Suprapubic skin (tissue), 4 donors: ENCODE measurements around the gene MAPRE2. TPM values are rescaled to one million over a fixed set of nuclear protein-coding genes. Genes with fewer than 3 reads are reported as not detected.

ENCODE experiments used
- DNase-seq, 2 donors: peaks; one replicate each; pipeline ENCODE4 v3.0.0-alpha.2; 2019; ENCODE audit warnings: low spot score in 2 of 2
- H3K27ac ChIP-seq: fragments of 200-600 bp; sonication (generic); one replicate; pipeline ENCODE4 v1.5.1; 2019
- H3K27me3 ChIP-seq: fragments of 200-600 bp; sonication (generic); one replicate; pipeline ENCODE4 v1.5.1; 2019
- H3K36me3 ChIP-seq: fragments of 200-600 bp; sonication (generic); one replicate; pipeline ENCODE4 v1.5.1; 2019
- H3K4me1 ChIP-seq: fragments of 200-600 bp; sonication (generic); one replicate; pipeline ENCODE4 v1.5.1; 2019
- H3K4me3 ChIP-seq: fragments of 200-600 bp; sonication (generic); one replicate; pipeline ENCODE4 v1.5.1; 2019; ENCODE audit warnings: mild to moderate bottlenecking
- H3K9me3 ChIP-seq: fragments of 200-600 bp; sonication (generic); one replicate; pipeline ENCODE4 v1.5.1; 2019
- CTCF ChIP-seq, 2 donors: fragments of 200-600 bp in 1 of 2; fragments of 450-650 bp in 1 of 2; sonication (generic) in 1 of 2; IDR thresholded peaks; one replicate each; pipeline ENCODE4 v1.5.1; 2016 to 2019; ENCODE audit warnings: antibody characterized with exemption in 2 of 2, mild to moderate bottlenecking in 1 of 2, moderate library complexity in 1 of 2
- EP300 ChIP-seq: sonication (generic); formaldehyde crosslinking; IDR thresholded peaks from one replicate; pipeline ENCODE4 v1.6.1; 2017; ENCODE audit warnings: antibody characterized with exemption
- POLR2A ChIP-seq, 2 donors: fragments of 450-650 bp; IDR thresholded peaks; one replicate each; pipeline ENCODE4 v1.6.1; 2017; ENCODE audit warnings: antibody characterized with exemption in 2 of 2, mild to moderate bottlenecking in 2 of 2, moderate library complexity in 2 of 2
- POLR2AphosphoS5 ChIP-seq, 3 donors: sonication (generic); formaldehyde crosslinking; IDR thresholded peaks; one replicate each; pipeline ENCODE4 v1.6.1; 2017; ENCODE audit warnings: antibody characterized with exemption in 3 of 3
- WGBS: methylation state at CpG from one replicate; pipeline ENCODE4 v1.1.5; 2018; 5-methylcytosine and 5-hydroxymethylcytosine counted together
- total RNA-seq, 4 donors: library from RNA; depleted of rRNA; stranded (reverse); fragments of >200 nt; gene quantifications; one replicate each; pipeline ENCODE4 v1.1.0, GENCODE V29; 2016

MAPRE2 gene
- total RNA-seq, 4 donors from 2014 or later: 29.9 to 51.2 (median 37.2) TPM

DNA sequence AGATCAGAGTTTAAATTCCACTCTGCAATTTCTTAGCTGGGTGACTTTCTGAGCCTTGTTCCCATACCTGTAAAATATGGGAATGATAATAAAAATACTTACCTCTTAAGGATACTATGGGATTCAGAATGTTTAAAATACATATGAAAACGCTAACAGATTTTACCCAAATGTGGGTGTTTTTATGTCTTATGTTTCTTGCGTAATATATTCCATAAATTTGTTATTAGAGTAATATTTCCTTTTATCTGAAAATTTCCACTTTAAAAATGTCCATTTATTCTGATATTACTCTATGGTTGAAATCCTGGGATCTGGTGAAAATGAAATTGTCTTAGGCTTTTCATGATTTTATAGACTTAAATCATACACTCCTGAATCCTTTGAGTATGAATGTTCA is 45.5 kb downstream of the MAPRE2 start:
- H3K4me3 ChIP-seq: no peak overlapping the region
- H3K27me3 ChIP-seq: no peaks in the 10 kb centered on the region
- peaks cover 4% of the 10 kb centered on the region for H3K4me1 ChIP-seq
- H3K36me3 ChIP-seq: no peaks in the 10 kb centered on the region
- H3K27ac ChIP-seq: no peak overlapping the region
- DNase-seq: no peak
- no peaks in the 10 kb centered on the region for H3K9me3 ChIP-seq
- 97% methylated on average over 2 of the region's 2 CpGs for WGBS
- TF ChIP-seq POLR2AphosphoS5 (IDR thresholded peaks at IDR 0.05) (no peak), POLR2A (IDR thresholded peaks at IDR 0.05) (no peak), EP300 (no peak), CTCF (IDR thresholded peaks at IDR 0.05) (no peak)

GRCh38 chr18:35087726-35088125 is 46.5 kb downstream of the MAPRE2 start:
- Histone ChIP-seq H3K27ac (no peak overlapping the region), H3K4me1 (peaks cover 4% of the 10 kb centered on the region), H3K36me3 (no peaks in the 10 kb centered on the region), H3K9me3 (no peaks in the 10 kb centered on the region), H3K27me3 (no peaks in the 10 kb centered on the region), H3K4me3 (no peak overlapping the region)
- 83% methylated on average over 3 of the region's 3 CpGs for WGBS
- no peak for DNase-seq
- TF ChIP-seq POLR2A (IDR thresholded peaks at IDR 0.05): no peak
- no peak for TF ChIP-seq POLR2AphosphoS5 (IDR thresholded peaks at IDR 0.05)
- TF ChIP-seq CTCF (IDR thresholded peaks at IDR 0.05): no peak
- TF ChIP-seq EP300: no peak

DNA sequence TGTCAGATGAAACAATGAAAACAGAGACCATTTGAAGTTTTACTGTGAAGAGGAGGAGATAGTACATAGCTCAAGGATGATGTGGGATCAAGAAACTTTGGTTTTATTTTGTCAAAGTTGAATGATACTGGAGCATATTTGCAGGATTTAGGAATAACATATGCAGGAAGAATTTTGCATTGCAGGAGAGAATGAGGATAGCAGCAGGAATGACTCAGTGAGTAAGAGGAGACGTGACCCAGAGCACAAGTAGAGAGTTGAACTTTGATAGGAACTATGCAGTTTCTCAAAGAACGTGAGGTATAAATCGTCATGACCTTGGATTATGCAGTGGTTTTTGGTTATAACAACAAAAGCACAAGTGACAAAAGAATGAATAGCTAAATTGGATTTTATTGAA is 47.7 kb downstream of the MAPRE2 start:
- WGBS: 98% methylated on average over 3 of the region's 3 CpGs
- Histone ChIP-seq H3K27ac (no peak overlapping the region), H3K4me3 (no peak overlapping the region), H3K4me1 (peaks cover 4% of the 10 kb centered on the region), H3K36me3 (no peaks in the 10 kb centered on the region), H3K9me3 (no peaks in the 10 kb centered on the region), H3K27me3 (no peaks in the 10 kb centered on the region)
- no peak for DNase-seq
- TF ChIP-seq POLR2AphosphoS5 (IDR thresholded peaks at IDR 0.05): no peak
- TF ChIP-seq CTCF (IDR thresholded peaks at IDR 0.05): no peak
- TF ChIP-seq POLR2A (IDR thresholded peaks at IDR 0.05): no peak
- no peak for TF ChIP-seq EP300

DNA sequence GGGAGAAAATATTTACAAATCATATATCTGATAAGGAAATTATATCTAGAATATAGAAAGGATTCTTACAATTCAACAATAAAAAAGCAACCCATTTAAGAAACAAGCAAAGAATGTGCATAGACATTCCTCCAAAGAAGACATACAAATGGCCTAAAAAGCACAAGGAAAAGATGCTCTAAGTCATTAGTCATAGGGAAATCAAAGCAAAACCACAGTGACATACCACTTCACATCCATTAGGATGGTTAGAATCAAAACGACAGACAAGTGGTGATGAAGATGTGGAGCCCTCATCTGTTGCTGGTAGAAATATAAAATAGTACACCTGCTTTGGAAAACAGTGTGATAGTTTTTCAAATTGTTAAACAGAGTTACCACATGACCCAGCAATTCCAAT is 48.2 kb downstream of the MAPRE2 start:
- Histone ChIP-seq H3K27ac (no peak overlapping the region), H3K4me1 (peaks cover 3% of the 10 kb centered on the region), H3K4me3 (no peak overlapping the region), H3K27me3 (no peaks in the 10 kb centered on the region), H3K36me3 (no peaks in the 10 kb centered on the region), H3K9me3 (no peaks in the 10 kb centered on the region)
- TF ChIP-seq POLR2A (IDR thresholded peaks at IDR 0.05) (no peak), POLR2AphosphoS5 (IDR thresholded peaks at IDR 0.05) (no peak), CTCF (IDR thresholded peaks at IDR 0.05) (no peak), EP300 (no peak)
- no peak for DNase-seq
- WGBS: 78% methylated on average over 1 of the region's 1 CpG

GRCh38 chr18:35089891-35090550 is 48.8 kb downstream of the MAPRE2 start:
- Histone ChIP-seq H3K27ac (no peak overlapping the region), H3K27me3 (no peaks in the 10 kb centered on the region), H3K9me3 (no peaks in the 10 kb centered on the region), H3K36me3 (no peaks in the 10 kb centered on the region), H3K4me3 (no peak overlapping the region), H3K4me1 (no peaks in the 10 kb centered on the region)
- no peak for DNase-seq
- WGBS: 86% methylated on average over 4 of the region's 4 CpGs
- TF ChIP-seq CTCF (IDR thresholded peaks at IDR 0.05) (no peak), POLR2A (IDR thresholded peaks at IDR 0.05) (no peak), EP300 (no peak), POLR2AphosphoS5 (IDR thresholded peaks at IDR 0.05) (no peak)
